ENCODE results near the gene TREML2. TPM values are rescaled to one million over a fixed set of nuclear protein-coding genes. Genes with fewer than 3 reads are reported as not detected.

TREML2 gene
- total and polyA plus RNA-seq, 2 of the 8 experiments (the other 6 are each of a cell fraction or from before 2014, with no cell fraction given) = 0.09 to 0.18 TPM

DNA sequence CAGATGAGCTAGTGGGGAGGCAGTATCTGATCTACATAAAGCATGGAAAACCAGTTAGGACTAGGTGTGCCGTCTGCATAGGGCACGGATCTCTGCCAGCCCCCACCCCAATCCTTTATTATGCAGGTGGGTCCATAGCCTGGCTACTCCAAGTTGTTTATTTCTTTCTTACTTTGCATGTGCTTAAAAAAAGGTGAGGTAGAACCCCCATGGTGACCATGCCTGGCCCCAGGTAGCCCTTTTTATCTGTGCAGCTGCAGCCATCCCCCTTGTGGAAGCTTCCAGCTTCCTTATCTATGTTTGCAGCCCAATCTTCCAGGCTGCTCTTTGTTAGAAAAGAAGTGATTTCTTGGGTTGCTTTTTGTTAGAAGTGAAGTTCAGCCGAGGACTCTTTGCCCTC lies 29.0 kb downstream of the TREML2 start:
- Histone ChIP-seq H2BK20ac (ENCODE audit: low read length) (no peak overlapping the region), H4K91ac (replicated peaks; ENCODE audit: insufficient read length, low read length) (no peak overlapping the region), H2AFZ (ENCODE audit: low read length) (no peak overlapping the region), H3K36me3 (ENCODE audit: control insufficient read depth in 2 of 4, insufficient read depth in 4 of 4, low read length in 3 of 4) (no peaks in the 10 kb centered on the region), H2AK5ac (ENCODE audit: low read depth, low read length) (no peak overlapping the region), H4K20me1 (replicated peaks in 1 of 2; ENCODE audit: control insufficient read depth in 1 of 2, insufficient read depth in 2 of 2, low read length in 2 of 2) (no peaks in the 10 kb centered on the region), H3K79me2 (ENCODE audit: control insufficient read depth in 1 of 2, insufficient read depth in 2 of 2, low read length in 2 of 2) (no peaks in the 10 kb centered on the region), H3K23me2 (ENCODE audit: low read depth, low read length) (no peaks in the 10 kb centered on the region), H3K4ac (replicated peaks; ENCODE audit: insufficient read length, low read depth, low read length) (no peak overlapping the region), H3K9me3 (ENCODE audit: insufficient read depth in 2 of 2, low read depth in 1 of 2, low read length in 1 of 2) (no peaks in the 10 kb centered on the region; a peak in 1 of 4 replicates), H3K56ac (replicated peaks; ENCODE audit: insufficient read length, low read depth, low read length) (no peak overlapping the region), H3K27ac (ENCODE audit: low read depth, low read length) (peak overlapping the region; percentile 56; the same call in 1 of the 2 replicates), H2BK12ac (ENCODE audit: low read depth, low read length) (no peak overlapping the region), H2BK120ac (replicated peaks; ENCODE audit: low read depth, low read length) (no peak overlapping the region), H3K9ac (replicated peaks in 1 of 4; ENCODE audit: extremely low read depth in 1 of 4, low read depth in 3 of 4, low read length in 3 of 4) (no peak overlapping the region), H3K14ac (ENCODE audit: insufficient read length) (no peak overlapping the region), H4K8ac (ENCODE audit: extremely low read depth, insufficient read depth, low read length) (no peak overlapping the region), H3K4me1 (replicated peaks in 1 of 4; ENCODE audit: control insufficient read depth in 3 of 4, insufficient read depth in 4 of 4, low read length in 3 of 4) (peaks cover 0 to 12% (median 8%) of the 10 kb centered on the region in 4 experiments; a peak in 5 of 7 replicates), H3K18ac (ENCODE audit: extremely low read depth, low read length) (no peak overlapping the region), H3K4me3 (ENCODE audit: extremely low read depth in 1 of 4, insufficient read depth in 2 of 4, low read depth in 3 of 4, low read length in 4 of 4) (0 out of 8 replicates have a peak overlapping the region, but pooled peaks of 1 of the 4 experiments have one; percentile 3), H3K4me2 (ENCODE audit: insufficient read depth in 1 of 2, low read depth in 2 of 2, low read length in 2 of 2) (peak overlapping the region; percentile 34 to 40; a peak in 3 of 4 replicates), H3K27me3 (replicated peaks in 1 of 4; ENCODE audit: control insufficient read depth in 3 of 4, extremely low read depth in 1 of 4, insufficient read depth in 3 of 4, low read length in 3 of 4) (no peaks in the 10 kb centered on the region), H3K79me1 (ENCODE audit: low read depth, low read length) (no peaks in the 10 kb centered on the region), H2BK15ac (ENCODE audit: low read length) (no peak overlapping the region), H3K23ac (ENCODE audit: insufficient read length) (no peak overlapping the region), H4K5ac (ENCODE audit: insufficient read length, low read depth, low read length) (no peak overlapping the region), H2BK5ac (ENCODE audit: low read depth, low read length) (no peak overlapping the region)
- CTCF ChIA-PET (ENCODE audit: partially characterized antibody) = interaction anchor here (0.6 to 4.5 kb wide), 7 partner anchors 9 to 161 kb away, joined by 3 to 31 read pairs (median 3); no protein-coding TSS in a partner anchor
- POLR2A ChIA-PET (ENCODE audit: partially characterized antibody) = interaction anchor here (0.6 to 1.8 kb wide), 2 partner anchors 10 to 516 kb away, joined by 3 to 5 read pairs; no protein-coding TSS in a partner anchor
- DNase-seq (ENCODE audit: low read depth in 1 of 2, low spot score in 2 of 2) (no peak), FAIRE-seq (peak; percentile 50)
- TF ChIP-seq TCF12 (IDR thresholded peaks at IDR 0.05; ENCODE audit: low read depth, low read length) (0 out of 2 replicates have a peak, but pooled peaks have one; percentile 40), SP1 (IDR thresholded peaks at IDR 0.05; ENCODE audit: low read depth, low read length) (0 out of 2 replicates have a peak, but pooled peaks have one; percentile 49), ZNF274 (IDR thresholded peaks at IDR 0.05; ENCODE audit: borderline replicate concordance, extremely low read depth, low read length) (no peak), POU5F1 (IDR thresholded peaks at IDR 0.05; ENCODE audit: low read depth, low read length) (0 out of 2 replicates have a peak, but pooled peaks have one; percentile 47), TEAD4 (IDR thresholded peaks at IDR 0.05; ENCODE audit: low read depth, low read length) (no peak)
- TF ChIP-seq, protein P1, sequence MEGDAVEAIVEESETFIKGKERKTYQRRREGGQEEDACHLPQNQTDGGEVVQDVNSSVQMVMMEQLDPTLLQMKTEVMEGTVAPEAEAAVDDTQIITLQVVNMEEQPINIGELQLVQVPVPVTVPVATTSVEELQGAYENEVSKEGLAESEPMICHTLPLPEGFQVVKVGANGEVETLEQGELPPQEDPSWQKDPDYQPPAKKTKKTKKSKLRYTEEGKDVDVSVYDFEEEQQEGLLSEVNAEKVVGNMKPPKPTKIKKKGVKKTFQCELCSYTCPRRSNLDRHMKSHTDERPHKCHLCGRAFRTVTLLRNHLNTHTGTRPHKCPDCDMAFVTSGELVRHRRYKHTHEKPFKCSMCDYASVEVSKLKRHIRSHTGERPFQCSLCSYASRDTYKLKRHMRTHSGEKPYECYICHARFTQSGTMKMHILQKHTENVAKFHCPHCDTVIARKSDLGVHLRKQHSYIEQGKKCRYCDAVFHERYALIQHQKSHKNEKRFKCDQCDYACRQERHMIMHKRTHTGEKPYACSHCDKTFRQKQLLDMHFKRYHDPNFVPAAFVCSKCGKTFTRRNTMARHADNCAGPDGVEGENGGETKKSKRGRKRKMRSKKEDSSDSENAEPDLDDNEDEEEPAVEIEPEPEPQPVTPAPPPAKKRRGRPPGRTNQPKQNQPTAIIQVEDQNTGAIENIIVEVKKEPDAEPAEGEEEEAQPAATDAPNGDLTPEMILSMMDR (IDR thresholded peaks at IDR 0.05; ENCODE audit: control extremely low read depth in 1 of 3, insufficient read depth in 1 of 3, low read depth in 1 of 3, low read length in 3 of 3) = peak in 1 of 3 experiments; percentile 8; a peak in 1 of 4 replicates
- TF ChIP-seq, protein P2, sequence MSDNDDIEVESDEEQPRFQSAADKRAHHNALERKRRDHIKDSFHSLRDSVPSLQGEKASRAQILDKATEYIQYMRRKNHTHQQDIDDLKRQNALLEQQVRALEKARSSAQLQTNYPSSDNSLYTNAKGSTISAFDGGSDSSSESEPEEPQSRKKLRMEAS (IDR thresholded peaks at IDR 0.05) = peak; percentile 50
- 40% methylated on average over 3 of the region's 3 CpGs; no CpG with 5 or more reads in 1 of the 2 experiments for WGBS, 2 experiments (ENCODE audit: extremely low coverage in 1 of 2, insufficient coverage in 1 of 2, insufficient read length in 1 of 2, insufficient replicate concordance in 2 of 2, low coverage in 1 of 2, low lambda C conversion rate in 2 of 2, missing lambda C conversion rate in 1 of 2)
